Endothelial cell of umbilical vein (primary cell): Measurements from ENCODE around the gene NR2C1.

Experiments
- EZH2 ChIP-seq: IDR thresholded peaks from 2 replicates; pipeline ENCODE4 v1.6.1; 2012; ENCODE audit warnings: borderline replicate concordance, low read depth, mild to moderate bottlenecking, moderate library complexity, low read length, inconsistent platforms; ENCODE audit not compliant: severe bottlenecking
- FOS ChIP-seq: IDR thresholded peaks from 2 replicates; pipeline ENCODE4 v1.6.1; 2011; ENCODE audit warnings: mild to moderate bottlenecking, low read length, moderate library complexity, borderline replicate concordance; ENCODE audit not compliant: insufficient read depth
- GATA2 ChIP-seq: IDR thresholded peaks from 2 replicates; pipeline ENCODE4 v1.7.0; 2011; ENCODE audit warnings: low read depth, mild to moderate bottlenecking, moderate library complexity, mixed read lengths, low read length; ENCODE audit not compliant: insufficient read length, insufficient read depth
- JUN ChIP-seq: IDR thresholded peaks from 2 replicates; pipeline ENCODE4 v1.6.1; 2011; ENCODE audit warnings: borderline replicate concordance, low read depth; ENCODE audit not compliant: insufficient read length, insufficient read depth
- MYC ChIP-seq: IDR thresholded peaks from one replicate; pipeline ENCODE4 v1.6.1; 2011; ENCODE audit warnings: mild to moderate bottlenecking, low read depth, low read length
- POLR2A ChIP-seq: IDR thresholded peaks from 2 replicates; pipeline ENCODE4 v1.6.1; 2012; ENCODE audit warnings: low read depth, mild to moderate bottlenecking, control low read depth, low read length
- POLR2AphosphoS5 ChIP-seq: IDR thresholded peaks from 2 replicates; pipeline ENCODE4 v1.6.1; 2012; ENCODE audit warnings: low read depth, mild to moderate bottlenecking, control low read depth, low read length, moderate library complexity; ENCODE audit not compliant: insufficient read depth
- TF ChIP-seq, protein P1 (sequence below), 2 donors: IDR thresholded peaks; 1 replicate in 1 of 2; 2 replicates in 1 of 2; pipeline ENCODE4 v1.5.1; 2011; ENCODE audit warnings: low read length in 2 of 2, mild to moderate bottlenecking in 2 of 2, moderate library complexity in 2 of 2, control low read depth in 1 of 2, inconsistent platforms in 1 of 2, low read depth in 1 of 2; ENCODE audit not compliant: insufficient read depth in 1 of 2; ENCODE audit errors: extremely low read depth in 1 of 2
- TF ChIP-seq, protein P2 (sequence below): IDR thresholded peaks from 2 replicates; pipeline ENCODE4 v1.6.1; 2011; ENCODE audit not compliant: insufficient read depth, insufficient read length

DNA sequence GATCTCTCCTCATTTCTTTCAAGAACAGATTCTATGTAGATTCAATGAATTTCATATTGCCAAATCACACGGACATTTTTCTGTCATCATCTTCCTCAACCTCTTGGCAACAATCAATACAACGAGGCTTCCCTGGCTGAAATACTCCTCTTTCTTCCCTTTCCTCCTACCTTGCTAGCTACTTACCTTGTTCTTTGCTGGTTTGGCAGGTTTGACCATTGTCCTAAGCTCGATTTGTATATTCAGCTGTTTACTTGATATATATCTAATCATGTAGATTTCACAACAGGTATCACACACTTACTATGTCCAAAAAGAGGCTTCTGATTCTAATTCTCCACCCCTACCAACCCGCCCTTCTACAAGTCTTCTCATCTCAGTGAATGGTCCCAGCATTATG lies 93.5 kb downstream of the NR2C1 start:
- TF ChIP-seq POLR2A (no peak), MYC (no peak), JUN (no peak), EZH2 (no peak), POLR2AphosphoS5 (no peak), GATA2 (no peak), FOS (no peak)
- TF ChIP-seq, protein P1, sequence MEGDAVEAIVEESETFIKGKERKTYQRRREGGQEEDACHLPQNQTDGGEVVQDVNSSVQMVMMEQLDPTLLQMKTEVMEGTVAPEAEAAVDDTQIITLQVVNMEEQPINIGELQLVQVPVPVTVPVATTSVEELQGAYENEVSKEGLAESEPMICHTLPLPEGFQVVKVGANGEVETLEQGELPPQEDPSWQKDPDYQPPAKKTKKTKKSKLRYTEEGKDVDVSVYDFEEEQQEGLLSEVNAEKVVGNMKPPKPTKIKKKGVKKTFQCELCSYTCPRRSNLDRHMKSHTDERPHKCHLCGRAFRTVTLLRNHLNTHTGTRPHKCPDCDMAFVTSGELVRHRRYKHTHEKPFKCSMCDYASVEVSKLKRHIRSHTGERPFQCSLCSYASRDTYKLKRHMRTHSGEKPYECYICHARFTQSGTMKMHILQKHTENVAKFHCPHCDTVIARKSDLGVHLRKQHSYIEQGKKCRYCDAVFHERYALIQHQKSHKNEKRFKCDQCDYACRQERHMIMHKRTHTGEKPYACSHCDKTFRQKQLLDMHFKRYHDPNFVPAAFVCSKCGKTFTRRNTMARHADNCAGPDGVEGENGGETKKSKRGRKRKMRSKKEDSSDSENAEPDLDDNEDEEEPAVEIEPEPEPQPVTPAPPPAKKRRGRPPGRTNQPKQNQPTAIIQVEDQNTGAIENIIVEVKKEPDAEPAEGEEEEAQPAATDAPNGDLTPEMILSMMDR (IDR thresholded peaks at IDR 0.05; ENCODE audit: extremely low read depth in 1 of 2, insufficient read depth in 1 of 2, low read depth in 1 of 2, low read length in 2 of 2): no peak
- TF ChIP-seq, protein P2, sequence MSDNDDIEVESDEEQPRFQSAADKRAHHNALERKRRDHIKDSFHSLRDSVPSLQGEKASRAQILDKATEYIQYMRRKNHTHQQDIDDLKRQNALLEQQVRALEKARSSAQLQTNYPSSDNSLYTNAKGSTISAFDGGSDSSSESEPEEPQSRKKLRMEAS: no peak
